Measurements from ENCODE around the gene RHOT2.

The RHOT2 gene

GRCh38 chr16:670485-671352, 2.8 kb downstream of the RHOT2 start:
- DNase-seq (ENCODE audit: low read depth) = no peak

GRCh38 chr16:671353-672131, 3.6 kb downstream of the RHOT2 start:
- DNase-seq (ENCODE audit: low read depth) = no peak

GRCh38 chr16:672371-672770, 4.4 kb downstream of the RHOT2 start:
- DNase-seq (ENCODE audit: low read depth) = no peak

GRCh38 chr16:672851-673250, 4.9 kb downstream of the RHOT2 start:
- no peak for DNase-seq (ENCODE audit: low read depth)

GRCh38 chr16:673399-673991, 5.6 kb downstream of the RHOT2 start:
- no peak for DNase-seq (ENCODE audit: low read depth)

GRCh38 chr16:674214-674881, 6.4 kb downstream of the RHOT2 start:
- no peak for DNase-seq (ENCODE audit: low read depth)

GRCh38 chr16:674968-675883, 7.3 kb downstream of the RHOT2 start, which contains the start of gene RHBDL1:
RHBDL1 (plus strand) TSS chr16:675671; CDS start chr16:675791, 120 bp downstream.
- no peak for DNase-seq (ENCODE audit: low read depth)

- no peak for DNase-seq (ENCODE audit: low read depth)
These were observed 8.1 kb downstream of the RHOT2 start for GRCh38 chr16:675884-676564.

- no peak for DNase-seq (ENCODE audit: low read depth)
These were observed 8.6 kb downstream of the RHOT2 start for GRCh38 chr16:676565-676902.

GRCh38 chr16:676913-677312, 9.0 kb downstream of the RHOT2 start:
- DNase-seq (ENCODE audit: low read depth) = no peak

GRCh38 chr16:677316-678190, 9.6 kb downstream of the RHOT2 start:
- no peak for DNase-seq (ENCODE audit: low read depth)

- DNase-seq (ENCODE audit: low read depth) = no peak
These were observed 10.4 kb downstream of the RHOT2 start for GRCh38 chr16:678209-678857.

- no peak for DNase-seq (ENCODE audit: low read depth)
These were observed 11.2 kb downstream of the RHOT2 start for GRCh38 chr16:678858-679813.

- peak; percentile 78 for DNase-seq (ENCODE audit: low read depth)
These were observed 12.1 kb downstream of the RHOT2 start, which contains the start of gene STUB1 for GRCh38 chr16:679814-680624. STUB1 (plus strand) TSS chr16:680410; CDS start chr16:680526, 116 bp downstream.

- DNase-seq (ENCODE audit: low read depth) = no peak
These were observed 12.7 kb downstream of the RHOT2 start for GRCh38 chr16:680625-680945.

- DNase-seq (ENCODE audit: low read depth) = no peak
These were observed 13.2 kb downstream of the RHOT2 start for GRCh38 chr16:680967-681745.
